ENCODE data around the gene ARMC9.
"Not testable (repeated sequence)": the region's sequence is repeated elsewhere in the genome, so short reads cannot be mapped to it uniquely, and the experiment has no call there.

The ARMC9 gene

DNA sequence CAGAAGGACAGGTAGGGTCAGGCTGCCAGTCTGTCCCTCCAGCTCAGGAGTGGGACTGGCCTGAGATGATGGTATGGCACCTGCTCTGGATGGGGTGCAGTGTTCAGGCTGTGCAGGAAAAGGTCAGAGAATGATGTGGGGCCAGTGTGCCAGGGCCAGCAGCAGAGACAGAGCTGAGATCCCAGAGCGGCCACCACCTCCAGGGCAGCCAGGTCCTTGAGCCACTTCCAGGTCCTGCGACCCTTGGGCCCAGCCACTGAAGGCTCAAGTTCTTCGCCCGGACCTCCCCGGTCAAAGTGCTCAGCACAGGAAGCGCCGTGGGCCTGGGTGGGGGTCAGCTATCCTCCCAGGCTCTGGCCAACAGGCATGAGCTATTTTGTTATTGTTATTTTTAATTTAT, 12.1 kb upstream of the ARMC9 start:
- Mint-ChIP-seq H3K36me3 (ENCODE audit: insufficient read depth) (no peaks in the 10 kb centered on the region), H3K27ac (ENCODE audit: low read depth) (no peak overlapping the region), H3K4me3 (no peak overlapping the region), H3K9me3 (no peaks in the 10 kb centered on the region), H3K4me1 (no peaks in the 10 kb centered on the region), H3K27me3 (peaks cover 37% of the 10 kb centered on the region)
- ATAC-seq (replicated peaks; ENCODE audit: extremely low read depth, poor library complexity, severe bottlenecking) (no peak), DNase-seq (ENCODE audit: low spot score in 2 of 2) (no peak)

DNA sequence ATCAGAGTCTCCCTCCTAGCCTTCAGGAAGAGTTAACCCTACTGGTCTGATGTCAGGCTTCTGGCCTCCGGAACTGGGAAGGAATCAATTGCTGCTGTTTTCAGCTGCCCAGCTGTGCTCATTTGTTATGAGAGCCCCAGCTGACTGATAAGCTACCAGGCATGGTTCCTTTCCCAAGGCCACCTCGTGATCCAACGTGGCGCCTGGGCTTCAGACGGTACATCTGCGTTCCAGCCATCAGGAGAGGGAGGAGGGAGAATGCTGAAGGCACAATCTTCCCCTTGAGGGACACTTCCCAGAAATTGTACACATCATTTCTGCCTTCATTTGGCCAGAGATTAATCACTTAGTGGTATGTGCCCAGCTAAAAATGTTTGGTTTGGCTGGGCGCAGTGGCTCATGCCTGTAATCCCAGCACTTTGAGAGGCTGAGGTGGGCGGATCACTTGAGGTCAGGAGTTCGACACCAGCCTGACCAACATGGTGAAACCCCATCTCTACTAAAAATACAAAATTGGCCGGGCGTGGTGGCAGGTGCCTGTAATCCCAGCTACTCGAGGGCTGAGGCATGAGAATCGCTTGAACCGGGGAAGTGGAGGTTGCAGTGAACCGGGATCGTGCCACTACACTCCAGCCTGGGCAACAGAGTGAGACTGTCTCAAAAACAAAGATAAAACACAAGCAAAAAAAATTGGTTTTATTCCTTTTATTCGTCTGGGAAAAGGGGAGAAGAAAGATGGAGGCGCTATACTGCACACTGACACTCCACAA, 10.5 kb upstream of the ARMC9 start:
- Mint-ChIP-seq H3K9me3 (no peaks in the 10 kb centered on the region), H3K27ac (ENCODE audit: low read depth) (no peak overlapping the region), H3K27me3 (peaks cover 37% of the 10 kb centered on the region), H3K36me3 (ENCODE audit: insufficient read depth) (no peaks in the 10 kb centered on the region), H3K4me3 (no peak overlapping the region), H3K4me1 (no peaks in the 10 kb centered on the region)
- DNase-seq (ENCODE audit: low spot score in 2 of 2), result no peak
- ATAC-seq (replicated peaks; ENCODE audit: extremely low read depth, poor library complexity, severe bottlenecking), result no peak

- DNase-seq (ENCODE audit: low spot score in 2 of 2) (no peak), ATAC-seq (replicated peaks; ENCODE audit: extremely low read depth, poor library complexity, severe bottlenecking) (no peak)
- H3K27ac Mint-ChIP-seq (ENCODE audit: low read depth), result no peak overlapping the region
- H3K4me3 Mint-ChIP-seq, result no peak overlapping the region
- H3K9me3 Mint-ChIP-seq, result no peaks in the 10 kb centered on the region
- no peaks in the 10 kb centered on the region for H3K4me1 Mint-ChIP-seq
- H3K36me3 Mint-ChIP-seq (ENCODE audit: insufficient read depth), result no peaks in the 10 kb centered on the region
- H3K27me3 Mint-ChIP-seq, result peaks cover 37% of the 10 kb centered on the region
These were observed 9.8 kb upstream of the ARMC9 start for GRCh38 chr2:231188506-231189170.

DNA sequence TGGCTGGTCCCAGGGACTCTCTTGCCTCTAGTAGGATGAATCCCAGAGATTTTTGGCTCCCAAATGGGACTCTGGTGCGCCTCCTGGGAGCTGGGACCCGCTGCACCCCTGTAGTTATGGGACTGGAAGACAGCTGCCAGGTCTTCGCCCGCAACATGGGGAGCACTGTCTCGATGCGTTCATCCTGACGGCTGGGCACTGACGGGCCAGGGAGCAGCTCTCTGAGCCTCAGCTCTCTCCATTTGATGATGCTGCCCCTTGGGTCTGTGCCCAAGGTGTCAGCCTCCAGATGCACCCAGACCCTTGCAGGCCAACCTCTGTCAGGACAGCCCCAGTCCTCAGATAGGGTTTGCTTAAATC, 9.3 kb upstream of the ARMC9 start:
- Mint-ChIP-seq H3K4me1 (no peaks in the 10 kb centered on the region), H3K27me3 (peaks cover 37% of the 10 kb centered on the region)
- DNase-seq (ENCODE audit: low spot score in 2 of 2), result no peak

GRCh38 chr2:231189571-231190495, 8.6 kb upstream of the ARMC9 start:
- no peak for DNase-seq (ENCODE audit: low spot score in 2 of 2)
- Mint-ChIP-seq H3K27ac (ENCODE audit: low read depth) (peak overlapping the region; percentile 6), H3K27me3 (peaks cover 37% of the 10 kb centered on the region), H3K36me3 (ENCODE audit: insufficient read depth) (no peaks in the 10 kb centered on the region), H3K4me1 (no peaks in the 10 kb centered on the region), H3K9me3 (no peaks in the 10 kb centered on the region), H3K4me3 (no peak overlapping the region)
- no peak for ATAC-seq (replicated peaks; ENCODE audit: extremely low read depth, poor library complexity, severe bottlenecking)

More for the DNA sequence above, 9.3 kb upstream of the ARMC9 start:
- H3K36me3 Mint-ChIP-seq (ENCODE audit: insufficient read depth), result no peaks in the 10 kb centered on the region
- H3K9me3 Mint-ChIP-seq, result no peaks in the 10 kb centered on the region
- no peak for ATAC-seq (replicated peaks; ENCODE audit: extremely low read depth, poor library complexity, severe bottlenecking)
- H3K27ac Mint-ChIP-seq (ENCODE audit: low read depth), result no peak overlapping the region
- no peak overlapping the region for H3K4me3 Mint-ChIP-seq

GRCh38 chr2:231190531-231191197, 7.8 kb upstream of the ARMC9 start:
- H3K9me3 Mint-ChIP-seq, result no peaks in the 10 kb centered on the region
- DNase-seq (ENCODE audit: low spot score in 2 of 2) (no peak), ATAC-seq (replicated peaks; ENCODE audit: extremely low read depth, poor library complexity, severe bottlenecking) (no peak)
- peaks cover 37% of the 10 kb centered on the region for H3K27me3 Mint-ChIP-seq
- no peak overlapping the region for H3K27ac Mint-ChIP-seq (ENCODE audit: low read depth)
- no peak overlapping the region for H3K4me3 Mint-ChIP-seq
- H3K36me3 Mint-ChIP-seq (ENCODE audit: insufficient read depth), result no peaks in the 10 kb centered on the region
- no peaks in the 10 kb centered on the region for H3K4me1 Mint-ChIP-seq

DNA sequence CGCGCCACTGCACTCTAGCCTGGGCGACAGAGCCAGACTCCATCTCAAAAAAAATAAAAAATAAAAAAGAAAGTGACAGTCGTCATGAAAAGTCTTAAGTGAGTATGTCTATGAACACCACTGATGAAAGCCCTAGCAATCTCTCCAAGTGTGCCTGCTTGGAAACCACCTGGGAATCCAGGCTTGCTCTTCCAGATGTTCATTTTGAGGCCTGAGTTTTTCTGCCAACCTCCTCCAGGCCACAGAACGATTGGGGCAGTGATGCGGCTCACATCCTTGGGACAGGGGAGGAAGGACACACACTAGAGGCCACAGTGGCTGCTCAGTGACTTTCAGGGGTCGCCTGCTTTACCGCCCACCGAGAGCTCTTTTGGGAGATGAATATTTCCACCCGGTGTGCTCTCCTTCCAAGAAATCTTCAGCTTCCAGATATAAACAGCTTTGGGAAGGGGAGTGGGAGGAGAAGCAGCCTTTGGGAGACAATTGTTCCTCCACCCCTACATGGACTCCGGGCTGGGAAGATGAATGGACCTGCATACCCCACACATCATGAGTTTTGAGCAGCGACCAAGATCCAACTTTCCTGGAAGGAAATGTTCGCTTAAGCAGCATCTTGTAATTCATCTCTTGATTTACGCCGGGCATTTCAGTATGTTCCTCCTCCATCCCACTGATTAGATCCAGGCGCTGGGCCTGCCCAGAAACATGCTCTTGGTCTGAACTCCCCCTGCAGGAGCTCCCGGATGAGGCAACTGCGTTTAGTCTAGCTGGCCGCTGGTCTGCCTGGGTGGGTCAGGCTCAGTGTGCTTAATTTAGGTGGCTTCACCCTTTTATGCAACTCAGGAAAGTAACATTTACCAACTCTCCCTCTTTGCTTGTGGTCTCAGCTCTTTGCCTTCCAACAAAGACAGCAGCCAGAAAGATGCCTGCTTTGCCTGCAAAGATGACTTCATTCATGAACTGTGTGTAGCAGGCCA, 6.2 kb upstream of the ARMC9 start:
- no peak overlapping the region for H3K27ac Mint-ChIP-seq (ENCODE audit: low read depth)
- peaks cover 43% of the 10 kb centered on the region for H3K27me3 Mint-ChIP-seq
- no peaks in the 10 kb centered on the region for H3K4me1 Mint-ChIP-seq
- DNase-seq (ENCODE audit: low spot score in 2 of 2) (no peak), ATAC-seq (replicated peaks; ENCODE audit: extremely low read depth, poor library complexity, severe bottlenecking) (no peak)
- H3K36me3 Mint-ChIP-seq (ENCODE audit: insufficient read depth), result no peaks in the 10 kb centered on the region
- H3K9me3 Mint-ChIP-seq, result no peaks in the 10 kb centered on the region
- no peak overlapping the region for H3K4me3 Mint-ChIP-seq

GRCh38 chr2:231193216-231193615, 5.2 kb upstream of the ARMC9 start:
- H3K4me3 Mint-ChIP-seq, result no peak overlapping the region
- DNase-seq (ENCODE audit: low spot score in 2 of 2) (no peak), ATAC-seq (replicated peaks; ENCODE audit: extremely low read depth, poor library complexity, severe bottlenecking) (no peak)
- H3K9me3 Mint-ChIP-seq, result no peaks in the 10 kb centered on the region
- H3K27ac Mint-ChIP-seq (ENCODE audit: low read depth), result no peak overlapping the region
- no peaks in the 10 kb centered on the region for H3K36me3 Mint-ChIP-seq (ENCODE audit: insufficient read depth)
- peaks cover 33% of the 10 kb centered on the region for H3K27me3 Mint-ChIP-seq
- H3K4me1 Mint-ChIP-seq, result peaks cover 7% of the 10 kb centered on the region

- no peaks in the 10 kb centered on the region for H3K9me3 Mint-ChIP-seq
- no peaks in the 10 kb centered on the region for H3K36me3 Mint-ChIP-seq (ENCODE audit: insufficient read depth)
- DNase-seq (ENCODE audit: low spot score in 2 of 2) (no peak), ATAC-seq (replicated peaks; ENCODE audit: extremely low read depth, poor library complexity, severe bottlenecking) (no peak)
- no peak overlapping the region for H3K27ac Mint-ChIP-seq (ENCODE audit: low read depth)
- H3K4me3 Mint-ChIP-seq, result peak overlapping the region; percentile 52
- H3K27me3 Mint-ChIP-seq, result peaks cover 9% of the 10 kb centered on the region
- peaks cover 12% of the 10 kb centered on the region for H3K4me1 Mint-ChIP-seq
These were observed 1.8 kb upstream of the ARMC9 start for GRCh38 chr2:231196592-231196991.

GRCh38 chr2:231197196-231197595, 1.2 kb upstream of the ARMC9 start:
- not testable (repeated sequence) for H3K27ac Mint-ChIP-seq (ENCODE audit: low read depth); DNase-seq (ENCODE audit: low spot score in 2 of 2); H3K27me3 Mint-ChIP-seq; H3K9me3 Mint-ChIP-seq; ATAC-seq (replicated peaks; ENCODE audit: extremely low read depth, poor library complexity, severe bottlenecking); H3K36me3 Mint-ChIP-seq (ENCODE audit: insufficient read depth)
- Mint-ChIP-seq H3K4me3 (peak overlapping the region; percentile 90), H3K4me1 (peaks cover 12% of the 10 kb centered on the region)

- Mint-ChIP-seq H3K4me1 (peaks cover 12% of the 10 kb centered on the region), H3K27me3 (peaks cover 9% of the 10 kb centered on the region), H3K36me3 (ENCODE audit: insufficient read depth) (no peaks in the 10 kb centered on the region), H3K4me3 (peak overlapping the region; percentile 90), H3K27ac (ENCODE audit: low read depth) (peak overlapping the region; percentile 77), H3K9me3 (no peaks in the 10 kb centered on the region)
- no peak for DNase-seq (ENCODE audit: low spot score in 2 of 2)
- ATAC-seq (replicated peaks; ENCODE audit: extremely low read depth, poor library complexity, severe bottlenecking), result peak; percentile 25
These were observed 633 bp upstream of the ARMC9 start for GRCh38 chr2:231197706-231198290.
